ENCODE measurements around the gene GPC3.

Gene GPC3

GRCh38 chrX:133543654-133544053 lies 441.7 kb downstream of the GPC3 start:
- no peak for DNase-seq (ENCODE audit: low read depth)
- no peak for TF ChIP-seq CTCF (conservative IDR thresholded peaks at IDR 0.05; ENCODE audit: low read length)
- H3K4me3 ChIP-seq (ENCODE audit: low read length): no peak overlapping the region

GRCh38 chrX:133542476-133542875 lies 442.9 kb downstream of the GPC3 start:
- peak; percentile 69 for DNase-seq (ENCODE audit: low read depth)
- no peak overlapping the region for H3K4me3 ChIP-seq (ENCODE audit: low read length)
- no peak for TF ChIP-seq CTCF (conservative IDR thresholded peaks at IDR 0.05; ENCODE audit: low read length)

DNA sequence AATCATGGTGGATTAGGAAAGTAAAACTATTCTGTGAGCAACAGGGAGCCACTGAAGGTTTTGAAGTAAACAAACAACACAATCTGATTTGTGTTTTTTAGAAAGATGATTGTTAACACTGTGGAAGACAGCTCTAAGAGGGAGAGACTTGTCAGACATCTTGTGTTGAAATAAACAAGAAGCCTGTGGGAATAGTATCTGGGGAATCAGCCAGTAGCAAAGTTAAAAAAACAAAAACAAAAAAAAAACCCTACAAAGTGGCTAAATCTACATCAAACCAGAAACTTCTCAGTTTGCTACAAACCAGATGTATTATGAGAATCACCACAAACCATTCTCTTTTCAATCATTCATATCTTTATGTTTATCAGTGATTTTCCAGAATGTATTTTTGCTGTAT lies 444.4 kb downstream of the GPC3 start:
- H3K4me3 ChIP-seq (ENCODE audit: low read length): no peak overlapping the region

GRCh38 chrX:133538148-133538547 lies 447.2 kb downstream of the GPC3 start:
- no peak for DNase-seq (ENCODE audit: low read depth)
- TF ChIP-seq CTCF (conservative IDR thresholded peaks at IDR 0.05; ENCODE audit: low read length): no peak
- H3K4me3 ChIP-seq (ENCODE audit: low read length): no peak overlapping the region

More for the DNA sequence above, 444.4 kb downstream of the GPC3 start:
- no peak for DNase-seq (ENCODE audit: low read depth)
- no peak for TF ChIP-seq CTCF (conservative IDR thresholded peaks at IDR 0.05; ENCODE audit: low read length)

- no peak for DNase-seq (ENCODE audit: low read depth)
- TF ChIP-seq CTCF (conservative IDR thresholded peaks at IDR 0.05; ENCODE audit: low read length): no peak
- H3K4me3 ChIP-seq (ENCODE audit: low read length): no peak overlapping the region
These were observed 448.3 kb downstream of the GPC3 start for GRCh38 chrX:133537142-133537541.

GRCh38 chrX:133535066-133535465 lies 450.3 kb downstream of the GPC3 start:
- no peak for TF ChIP-seq CTCF (conservative IDR thresholded peaks at IDR 0.05; ENCODE audit: low read length)
- no peak overlapping the region for H3K4me3 ChIP-seq (ENCODE audit: low read length)
- no peak for DNase-seq (ENCODE audit: low read depth)

DNA sequence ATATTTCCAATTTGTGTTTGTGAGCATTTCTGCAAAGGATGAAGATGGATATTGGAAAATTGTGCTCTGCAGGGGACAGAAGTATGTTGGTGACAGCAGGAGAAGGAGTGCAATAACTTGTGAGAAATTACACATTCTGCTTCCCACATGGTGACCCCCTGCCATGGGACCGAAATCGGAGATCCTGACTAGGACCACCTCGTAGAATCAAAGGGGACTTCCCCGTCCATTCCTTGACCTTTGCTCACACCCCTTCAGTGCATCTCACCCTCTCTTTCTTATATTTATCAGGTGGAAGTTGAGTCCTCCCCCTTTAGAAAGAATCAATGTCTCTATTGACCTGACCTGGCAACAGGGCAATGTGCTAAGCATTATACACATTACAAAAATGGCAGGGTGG lies 451.2 kb downstream of the GPC3 start:
- TF ChIP-seq CTCF (conservative IDR thresholded peaks at IDR 0.05; ENCODE audit: low read length): no peak
- no peak for DNase-seq (ENCODE audit: low read depth)

More for the DNA sequence above, 451.2 kb downstream of the GPC3 start:
- no peak overlapping the region for H3K4me3 ChIP-seq (ENCODE audit: low read length)
